Measurements from ENCODE around the gene GPRIN1.

GRCh38 chr5:176562189-176562588 is 47.8 kb downstream of the GPRIN1 start:
- TF ChIP-seq, protein P1, sequence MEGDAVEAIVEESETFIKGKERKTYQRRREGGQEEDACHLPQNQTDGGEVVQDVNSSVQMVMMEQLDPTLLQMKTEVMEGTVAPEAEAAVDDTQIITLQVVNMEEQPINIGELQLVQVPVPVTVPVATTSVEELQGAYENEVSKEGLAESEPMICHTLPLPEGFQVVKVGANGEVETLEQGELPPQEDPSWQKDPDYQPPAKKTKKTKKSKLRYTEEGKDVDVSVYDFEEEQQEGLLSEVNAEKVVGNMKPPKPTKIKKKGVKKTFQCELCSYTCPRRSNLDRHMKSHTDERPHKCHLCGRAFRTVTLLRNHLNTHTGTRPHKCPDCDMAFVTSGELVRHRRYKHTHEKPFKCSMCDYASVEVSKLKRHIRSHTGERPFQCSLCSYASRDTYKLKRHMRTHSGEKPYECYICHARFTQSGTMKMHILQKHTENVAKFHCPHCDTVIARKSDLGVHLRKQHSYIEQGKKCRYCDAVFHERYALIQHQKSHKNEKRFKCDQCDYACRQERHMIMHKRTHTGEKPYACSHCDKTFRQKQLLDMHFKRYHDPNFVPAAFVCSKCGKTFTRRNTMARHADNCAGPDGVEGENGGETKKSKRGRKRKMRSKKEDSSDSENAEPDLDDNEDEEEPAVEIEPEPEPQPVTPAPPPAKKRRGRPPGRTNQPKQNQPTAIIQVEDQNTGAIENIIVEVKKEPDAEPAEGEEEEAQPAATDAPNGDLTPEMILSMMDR (conservative IDR thresholded peaks at IDR 0.05 in 1 of 2, IDR thresholded peaks at IDR 0.05 in 1 of 2; ENCODE audit: low read depth in 1 of 2, low read length in 2 of 2): no peak
- no peak for TF ChIP-seq EZH2 (IDR thresholded peaks at IDR 0.05; ENCODE audit: low read length, missing control alignments)

Measured in fibroblast of lung (primary cell).